ENCODE data around the gene GLDN. TPM values are rescaled to one million over a fixed set of nuclear protein-coding genes. Genes with fewer than 3 reads are reported as not detected.

The GLDN gene
- total and polyA plus RNA-seq, 10 of the 15 experiments (the other 5 are each of a cell fraction or from before 2014, with no cell fraction given): 0.13 TPM; not detected in 9

DNA sequence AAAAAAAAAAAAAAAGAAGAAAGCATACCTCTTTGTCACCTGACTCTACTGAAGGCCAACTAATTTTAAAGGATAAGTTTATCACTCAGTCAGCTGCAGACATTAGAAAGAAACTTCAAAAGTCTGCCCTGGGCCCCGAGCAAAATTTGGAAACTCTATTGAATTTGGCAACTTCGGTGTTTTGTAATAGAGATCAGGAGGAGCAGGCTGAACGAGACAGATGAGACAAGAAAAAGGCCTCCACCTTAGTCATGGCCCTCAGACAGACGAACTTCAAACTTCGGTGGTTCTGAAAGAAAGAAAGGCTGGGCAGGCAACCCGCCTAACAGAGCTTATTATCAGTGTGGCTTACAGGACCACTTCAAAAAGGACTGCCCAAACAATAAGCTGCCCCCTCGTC, 18.5 kb downstream of the GLDN start:
- ChIA-PET RAD21 (ENCODE audit: unreplicated experiment) (no interaction called here), CTCF (interaction anchor here (0.6 kb wide), 1 partner anchor 34 kb away, joined by 3 read pairs; no protein-coding TSS in a partner anchor), POLR2A (interaction anchor here (0.7 kb wide), 1 partner anchor 8 kb away, joined by 3 read pairs; no protein-coding TSS in a partner anchor), SMC1A (ENCODE audit: uncharacterized antibody, unreplicated experiment) (interaction anchor here (1.0 kb wide), 1 partner anchor 119 kb away, joined by 3 read pairs; no protein-coding TSS in a partner anchor)
- no peak overlapping the region for H3K4me3 ChIP-seq
- H3K9me3 ChIP-seq (replicated peaks; ENCODE audit: control insufficient read depth, insufficient read depth, low read length): no peaks in the 10 kb centered on the region; the same call in 2 of the 3 replicates
- no peak overlapping the region for H2AFZ ChIP-seq (ENCODE audit: control insufficient read depth, low read depth, low read length)
- no peak overlapping the region for H3K4me2 ChIP-seq (ENCODE audit: control insufficient read depth, insufficient read depth)
- intact Hi-C loops (cut with micrococcal nuclease; ENCODE audit: unreplicated experiment): no loop called here
- TF ChIP-seq, protein P1, sequence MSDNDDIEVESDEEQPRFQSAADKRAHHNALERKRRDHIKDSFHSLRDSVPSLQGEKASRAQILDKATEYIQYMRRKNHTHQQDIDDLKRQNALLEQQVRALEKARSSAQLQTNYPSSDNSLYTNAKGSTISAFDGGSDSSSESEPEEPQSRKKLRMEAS (IDR thresholded peaks at IDR 0.05; ENCODE audit: low read depth, low read length): no peak
- TF ChIP-seq SMARCA5 (IDR thresholded peaks at IDR 0.05) (no peak), ATF7 (IDR thresholded peaks at IDR 0.05; ENCODE audit: low read depth) (no peak)
- TF ChIP-seq, protein P2, sequence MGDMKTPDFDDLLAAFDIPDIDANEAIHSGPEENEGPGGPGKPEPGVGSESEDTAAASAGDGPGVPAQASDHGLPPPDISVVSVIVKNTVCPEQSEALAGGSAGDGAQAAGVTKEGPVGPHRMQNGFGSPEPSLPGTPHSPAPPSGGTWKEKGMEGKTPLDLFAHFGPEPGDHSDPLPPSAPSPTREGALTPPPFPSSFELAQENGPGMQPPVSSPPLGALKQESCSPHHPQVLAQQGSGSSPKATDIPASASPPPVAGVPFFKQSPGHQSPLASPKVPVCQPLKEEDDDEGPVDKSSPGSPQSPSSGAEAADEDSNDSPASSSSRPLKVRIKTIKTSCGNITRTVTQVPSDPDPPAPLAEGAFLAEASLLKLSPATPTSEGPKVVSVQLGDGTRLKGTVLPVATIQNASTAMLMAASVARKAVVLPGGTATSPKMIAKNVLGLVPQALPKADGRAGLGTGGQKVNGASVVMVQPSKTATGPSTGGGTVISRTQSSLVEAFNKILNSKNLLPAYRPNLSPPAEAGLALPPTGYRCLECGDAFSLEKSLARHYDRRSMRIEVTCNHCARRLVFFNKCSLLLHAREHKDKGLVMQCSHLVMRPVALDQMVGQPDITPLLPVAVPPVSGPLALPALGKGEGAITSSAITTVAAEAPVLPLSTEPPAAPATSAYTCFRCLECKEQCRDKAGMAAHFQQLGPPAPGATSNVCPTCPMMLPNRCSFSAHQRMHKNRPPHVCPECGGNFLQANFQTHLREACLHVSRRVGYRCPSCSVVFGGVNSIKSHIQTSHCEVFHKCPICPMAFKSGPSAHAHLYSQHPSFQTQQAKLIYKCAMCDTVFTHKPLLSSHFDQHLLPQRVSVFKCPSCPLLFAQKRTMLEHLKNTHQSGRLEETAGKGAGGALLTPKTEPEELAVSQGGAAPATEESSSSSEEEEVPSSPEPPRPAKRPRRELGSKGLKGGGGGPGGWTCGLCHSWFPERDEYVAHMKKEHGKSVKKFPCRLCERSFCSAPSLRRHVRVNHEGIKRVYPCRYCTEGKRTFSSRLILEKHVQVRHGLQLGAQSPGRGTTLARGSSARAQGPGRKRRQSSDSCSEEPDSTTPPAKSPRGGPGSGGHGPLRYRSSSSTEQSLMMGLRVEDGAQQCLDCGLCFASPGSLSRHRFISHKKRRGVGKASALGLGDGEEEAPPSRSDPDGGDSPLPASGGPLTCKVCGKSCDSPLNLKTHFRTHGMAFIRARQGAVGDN (IDR thresholded peaks at IDR 0.05): no peak
- in situ Hi-C loops (cut with MboI): no loop called here
- no peaks in the 10 kb centered on the region for H4K20me1 ChIP-seq (ENCODE audit: control insufficient read depth, insufficient read depth)
- DNase-seq (ENCODE audit: low read depth, low spot score): no peak
- no peaks in the 10 kb centered on the region for H3K4me1 ChIP-seq (ENCODE audit: control insufficient read depth, insufficient read depth, low read length)
- no TSS peak for BruUV-seq (replicated peaks)
- no peak for ATAC-seq
- peaks cover 1 to 3% of the 10 kb centered on the region in 2 experiments; a peak in 2 of 4 replicates for H3K27me3 ChIP-seq (replicated peaks in 1 of 2; ENCODE audit: control insufficient read depth in 2 of 2, insufficient read depth in 2 of 2, low read length in 1 of 2)
- H3K79me2 ChIP-seq (ENCODE audit: control insufficient read depth, insufficient read depth, low read length): no peaks in the 10 kb centered on the region
- H3K9ac ChIP-seq (ENCODE audit: control insufficient read depth, insufficient read depth, low read length): no peak overlapping the region
- whole genome bisulfite sequencing (ENCODE audit: insufficient coverage, insufficient replicate concordance, low lambda C conversion rate, missing lambda C conversion rate): 35% methylated on average over 6 of the region's 7 CpGs
- no peaks in the 10 kb centered on the region for H3K36me3 ChIP-seq (ENCODE audit: control insufficient read depth in 2 of 2, insufficient read depth in 2 of 2, low read length in 1 of 2)
- FAIRE-seq: no peak
- H3K27ac ChIP-seq (ENCODE audit: control insufficient read depth, insufficient read depth): no peak overlapping the region
